ENCODE measurements around the gene MRPL54.
"Not testable (repeated sequence)": the region's sequence is repeated elsewhere in the genome, so short reads cannot be mapped to it uniquely, and the experiment has no call there.

The MRPL54 gene

DNA sequence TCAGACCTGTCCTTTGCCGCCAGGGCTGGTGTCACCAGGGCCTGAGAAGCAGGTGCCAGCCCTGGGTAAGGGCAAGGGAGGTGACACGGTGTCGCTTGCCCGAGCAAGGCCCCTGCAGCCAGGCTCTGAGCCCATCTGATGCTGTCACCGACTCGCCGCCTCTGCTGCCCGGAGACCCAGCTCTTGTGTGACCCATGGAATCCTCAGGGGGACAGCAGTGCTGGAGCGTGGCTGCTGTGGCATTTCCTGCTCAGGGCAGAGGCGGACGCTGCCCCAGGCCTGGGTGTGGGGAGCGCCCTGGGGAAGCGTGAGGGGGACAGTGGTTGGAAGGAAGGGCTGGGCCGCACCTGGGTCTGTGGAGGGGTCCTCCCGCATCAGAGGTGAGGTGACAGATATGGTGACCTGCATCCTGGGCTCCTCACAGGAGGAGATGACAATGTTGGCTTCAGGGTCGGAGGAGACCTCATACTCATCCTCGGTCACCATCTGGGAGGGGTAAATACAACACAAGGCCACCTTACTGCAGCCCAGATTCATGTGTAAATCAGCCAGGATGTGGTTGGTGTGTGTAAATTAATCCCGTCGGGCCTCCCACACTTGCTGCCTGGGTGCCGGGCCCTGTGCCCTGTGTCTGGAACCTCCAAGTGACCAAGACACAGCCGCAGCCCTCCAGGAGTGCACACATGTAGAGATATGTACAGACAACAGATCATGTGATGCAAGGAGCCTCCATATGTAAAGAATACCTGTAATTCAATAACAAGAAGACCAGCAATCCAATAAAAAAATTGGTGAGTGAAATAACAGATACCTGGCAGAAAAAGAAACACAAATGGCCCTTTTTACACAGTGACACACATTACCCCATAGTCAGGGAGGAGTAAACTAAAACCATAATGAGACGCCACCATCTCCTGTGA is 51.3 kb downstream of the MRPL54 start:
- no peak for DNase-seq

GRCh38 chr19:3814648-3815047 is 52.2 kb downstream of the MRPL54 start:
- DNase-seq, result no peak

- not testable (repeated sequence) for DNase-seq
These were observed 53.7 kb downstream of the MRPL54 start for GRCh38 chr19:3816148-3816547.

DNA sequence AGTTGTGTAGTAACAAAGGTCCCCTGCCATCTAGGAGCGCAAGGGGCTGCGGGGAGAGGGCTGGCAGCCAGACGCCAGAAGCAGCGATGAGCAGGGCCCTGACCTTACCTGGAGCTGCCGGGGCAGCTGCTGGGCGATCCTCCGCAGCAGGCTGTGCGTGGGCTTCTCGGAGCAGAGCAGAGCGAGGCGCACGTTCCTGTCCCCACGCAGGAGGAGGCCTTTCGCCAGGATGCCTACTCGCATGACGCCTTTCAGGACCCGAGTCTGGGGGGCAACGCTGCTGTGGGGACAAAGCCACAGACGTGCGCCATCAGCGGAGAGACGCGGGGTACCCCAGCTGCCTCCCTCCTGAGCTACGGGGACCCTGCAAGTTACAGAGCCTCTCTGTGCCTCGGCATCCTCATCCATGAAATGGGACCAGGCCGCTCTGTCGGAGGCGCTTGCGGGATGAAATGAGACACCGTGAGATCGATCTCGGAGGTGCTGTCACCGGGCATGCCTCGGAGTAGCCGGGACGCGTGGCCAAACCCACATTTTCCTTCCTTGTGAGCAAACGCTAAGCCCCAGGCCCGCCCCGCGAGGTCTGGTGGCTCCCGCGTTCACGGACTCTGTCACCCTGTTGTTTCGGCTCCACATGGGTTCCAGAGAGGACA is 54.2 kb downstream of the MRPL54 start:
- DNase-seq, result no peak

Measured in stimulated activated CD4-positive, alpha-beta T cell treated with anti-CD3 and anti-CD28 coated beads, Interleukin-4, amount 100 ng/mL, for 4 hours (primary cell).